GM23338 (cell line): ENCODE results near the gene TTLL9. TPM values are rescaled to one million over a fixed set of nuclear protein-coding genes. Genes with fewer than 3 reads are reported as not detected.

Experiments
- ATAC-seq: fragments of 200-7000 bp; cut with Tn5 transposase; 3 replicates; pipeline ENCODE4 v1.9.1; 2020
- DNase-seq: peaks from one replicate; pipeline ENCODE4 v3.0.0-alpha.2; 2015; ENCODE audit warnings: low spot score
- H2AFZ ChIP-seq: fragments of 200-600 bp; sonication (generic); 2 replicates; pipeline ENCODE4 v1.8.0; 2016; ENCODE audit warnings: antibody characterized with exemption, mild to moderate bottlenecking, moderate library complexity
- H3F3A ChIP-seq: fragments of 200-600 bp; sonication (generic); replicated peaks from 2 replicates; pipeline ENCODE4 v1.8.0; 2017; ENCODE audit warnings: antibody characterized with exemption, mixed run types, low read depth
- H3K27ac ChIP-seq: fragments of 200-600 bp; sonication (generic); 2 replicates; pipeline ENCODE4 v1.6.1; 2016; ENCODE audit warnings: low read depth
- H3K27me3 ChIP-seq: fragments of 200-600 bp; sonication (generic); 2 replicates; pipeline ENCODE4 v1.8.0; 2016; ENCODE audit warnings: mild to moderate bottlenecking, mixed run types, moderate library complexity; ENCODE audit not compliant: insufficient read depth
- H3K36me3 ChIP-seq: fragments of 200-600 bp; sonication (generic); 2 replicates; pipeline ENCODE4 v1.8.0; 2016; ENCODE audit warnings: mild to moderate bottlenecking; ENCODE audit not compliant: insufficient read depth
- H3K4me1 ChIP-seq: fragments of 200-600 bp; sonication (generic); 2 replicates; pipeline ENCODE4 v1.8.0; 2016; ENCODE audit warnings: mild to moderate bottlenecking, moderate library complexity; ENCODE audit not compliant: insufficient read depth
- H3K4me2 ChIP-seq: fragments of 200-600 bp; sonication (generic); 2 replicates; pipeline ENCODE4 v1.7.1; 2017; ENCODE audit warnings: mixed run types
- H3K4me3 ChIP-seq: fragments of 200-600 bp; sonication (generic); 2 replicates; pipeline ENCODE4 v1.6.1; 2016; ENCODE audit warnings: mixed run types
- H3K79me2 ChIP-seq: fragments of 200-600 bp; sonication (generic); replicated peaks from 2 replicates; pipeline ENCODE4 v1.8.0; 2017; ENCODE audit warnings: mild to moderate bottlenecking; ENCODE audit not compliant: insufficient read depth
- H3K9me2 ChIP-seq: fragments of 200-600 bp; sonication (generic); 2 replicates; pipeline ENCODE4 v1.8.0; 2017; ENCODE audit not compliant: insufficient read depth
- H4K20me1 ChIP-seq: fragments of 200-600 bp; sonication (generic); replicated peaks from 2 replicates; pipeline ENCODE4 v1.8.0; 2017; ENCODE audit warnings: mild to moderate bottlenecking; ENCODE audit not compliant: insufficient read depth
- H3K27ac Mint-ChIP-seq: 2 replicates; pipeline ENCODE4 v1.8.0; 2020; ENCODE audit warnings: inconsistent platforms, mild to moderate bottlenecking, moderate library complexity, mixed read lengths
- H3K27me3 Mint-ChIP-seq: 3 replicates; pipeline ENCODE4 v1.8.0; 2022; ENCODE audit warnings: low read depth, mild to moderate bottlenecking, moderate library complexity, mixed read lengths, inconsistent platforms; ENCODE audit not compliant: insufficient read depth, poor library complexity
- H3K36me3 Mint-ChIP-seq: 3 replicates; pipeline ENCODE4 v1.8.0; 2021; ENCODE audit warnings: low read depth, mild to moderate bottlenecking, inconsistent platforms, moderate library complexity, mixed read lengths
- H3K4me1 Mint-ChIP-seq: 3 replicates; pipeline ENCODE4 v1.8.0; 2020; ENCODE audit warnings: mild to moderate bottlenecking, inconsistent platforms, mixed read lengths
- H3K4me3 Mint-ChIP-seq: 3 replicates; pipeline ENCODE4 v1.8.0; 2021; ENCODE audit warnings: moderate library complexity, mild to moderate bottlenecking, inconsistent platforms, mixed read lengths
- H3K9me3 Mint-ChIP-seq: 3 replicates; pipeline ENCODE4 v1.8.0; 2020; ENCODE audit warnings: moderate library complexity, mild to moderate bottlenecking, inconsistent platforms, mixed read lengths
- CREB1 ChIP-seq: fragments of 250-450 bp; sonication (Bioruptor Pico); IDR thresholded peaks from 2 replicates; pipeline ENCODE4 v1.5.0; 2020; ENCODE audit warnings: low read depth, mild to moderate bottlenecking, moderate library complexity
- EZH2 ChIP-seq: fragments of 200-600 bp; sonication (generic); IDR thresholded peaks from one replicate; pipeline ENCODE4 v1.8.0; 2017; ENCODE audit warnings: antibody characterized with exemption, mild to moderate bottlenecking, low read depth; ENCODE audit not compliant: unreplicated experiment
- EZH2phosphoT487 ChIP-seq: fragments of 200-600 bp; sonication (generic); IDR thresholded peaks from one replicate; pipeline ENCODE4 v1.8.1; 2018; ENCODE audit warnings: antibody characterized with exemption; ENCODE audit not compliant: unreplicated experiment
- NANOG ChIP-seq: IDR thresholded peaks from 2 replicates; pipeline ENCODE4 v1.6.1; 2016; ENCODE audit warnings: antibody characterized with exemption, borderline replicate concordance
- POLR2AphosphoS5 ChIP-seq: IDR thresholded peaks from 2 replicates; pipeline ENCODE4 v1.6.1; 2016; ENCODE audit warnings: antibody characterized with exemption, low read depth
- STAT1 ChIP-seq: IDR thresholded peaks from one replicate; pipeline ENCODE4 v1.6.1; 2016; ENCODE audit warnings: antibody characterized with exemption; ENCODE audit not compliant: unreplicated experiment
- ZNF114 ChIP-seq: fragments of 250-450 bp; sonication (Bioruptor Pico); IDR thresholded peaks from 2 replicates; pipeline ENCODE4 v1.5.0; 2020; ENCODE audit warnings: mild to moderate bottlenecking, moderate library complexity
- ZNF331 ChIP-seq: fragments of 250-450 bp; sonication (Bioruptor Pico); IDR thresholded peaks from 2 replicates; pipeline ENCODE4 v1.5.0; 2020; ENCODE audit warnings: low read depth, mild to moderate bottlenecking, moderate library complexity
- ZNF462 ChIP-seq: fragments of 250-450 bp; sonication (Bioruptor Pico); IDR thresholded peaks from 2 replicates; pipeline ENCODE4 v1.5.0; 2020; ENCODE audit warnings: mild to moderate bottlenecking, moderate library complexity
- polyA plus RNA-seq: library from polyadenylated mRNA; unstranded; fragments of >200 nt; fragmentation: Nextera tagmentation; extraction: Ambion mirVana; gene quantifications from 2 replicates; pipeline ENCODE4 v1.2.1, GENCODE V29; 2016
- total RNA-seq: library from RNA; depleted of rRNA; stranded (reverse); fragments of >200 nt; shearing (Covaris generic); gene quantifications from 2 replicates; pipeline ENCODE4 v1.2.3, GENCODE V29; 2014
- TF ChIP-seq, protein P1 (sequence below): IDR thresholded peaks from one replicate; pipeline ENCODE4 v1.6.1; 2018; ENCODE audit warnings: antibody characterized with exemption; ENCODE audit not compliant: unreplicated experiment
- TF ChIP-seq, protein P2 (sequence below), 2 experiments: fragments of 200-600 bp in 1 of 2; sonication (generic) in 1 of 2; conservative IDR thresholded peaks; 2 replicates each; pipeline versions ENCODE4 v1.5.1 to v1.6.1; 2016 to 2017; ENCODE audit warnings: antibody characterized with exemption in 2 of 2, low read depth in 2 of 2, mild to moderate bottlenecking in 2 of 2, moderate library complexity in 1 of 2

TTLL9 gene
- total and polyA plus RNA-seq, 2 experiments from 2014 or later, result not detected

DNA sequence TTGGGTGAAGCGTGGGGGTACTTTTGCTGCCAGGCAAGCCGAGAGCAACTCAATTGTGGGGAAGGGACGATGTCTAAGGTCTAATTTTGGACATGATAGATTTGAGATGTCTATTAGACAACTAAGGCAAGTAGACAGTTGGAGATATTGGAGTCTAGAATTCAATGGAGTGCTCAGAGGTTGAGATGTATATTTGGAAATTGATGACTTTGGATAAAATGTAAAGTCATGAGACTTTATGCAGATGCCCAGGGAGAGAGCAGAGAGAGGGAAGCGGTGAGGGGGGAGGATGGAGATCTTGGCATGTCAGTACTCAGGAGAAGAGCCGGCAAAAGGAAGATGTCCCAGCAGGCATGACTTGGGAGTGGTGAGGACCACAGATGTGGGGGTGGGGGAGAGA, 44.4 kb upstream of the TTLL9 start:
- Histone ChIP-seq H3K4me3 (no peak overlapping the region), H3K9me2 (no peaks in the 10 kb centered on the region), H4K20me1 (no peaks in the 10 kb centered on the region), H2AFZ (no peak overlapping the region), H3K27me3 (no peaks in the 10 kb centered on the region), H3K4me1 (peaks cover 4% of the 10 kb centered on the region), H3K27ac (no peak overlapping the region), H3K79me2 (no peaks in the 10 kb centered on the region), H3F3A (0 out of 2 replicates have a peak, but pooled peaks cover 9% of the 10 kb centered on the region), H3K36me3 (no peaks in the 10 kb centered on the region), H3K4me2 (no peak overlapping the region)
- H3K27ac Mint-ChIP-seq, result no peak overlapping the region
- H3K27me3 Mint-ChIP-seq, result peaks cover 7% of the 10 kb centered on the region
- no peaks in the 10 kb centered on the region for H3K36me3 Mint-ChIP-seq
- no peak overlapping the region for H3K4me3 Mint-ChIP-seq
- no peak for TF ChIP-seq EZH2
- no peak for TF ChIP-seq ZNF331
- no peak for TF ChIP-seq POLR2AphosphoS5
- no peak for TF ChIP-seq CREB1 (CRISPR knock-in tag)
- no peak for TF ChIP-seq ZNF114
- TF ChIP-seq, protein P1, sequence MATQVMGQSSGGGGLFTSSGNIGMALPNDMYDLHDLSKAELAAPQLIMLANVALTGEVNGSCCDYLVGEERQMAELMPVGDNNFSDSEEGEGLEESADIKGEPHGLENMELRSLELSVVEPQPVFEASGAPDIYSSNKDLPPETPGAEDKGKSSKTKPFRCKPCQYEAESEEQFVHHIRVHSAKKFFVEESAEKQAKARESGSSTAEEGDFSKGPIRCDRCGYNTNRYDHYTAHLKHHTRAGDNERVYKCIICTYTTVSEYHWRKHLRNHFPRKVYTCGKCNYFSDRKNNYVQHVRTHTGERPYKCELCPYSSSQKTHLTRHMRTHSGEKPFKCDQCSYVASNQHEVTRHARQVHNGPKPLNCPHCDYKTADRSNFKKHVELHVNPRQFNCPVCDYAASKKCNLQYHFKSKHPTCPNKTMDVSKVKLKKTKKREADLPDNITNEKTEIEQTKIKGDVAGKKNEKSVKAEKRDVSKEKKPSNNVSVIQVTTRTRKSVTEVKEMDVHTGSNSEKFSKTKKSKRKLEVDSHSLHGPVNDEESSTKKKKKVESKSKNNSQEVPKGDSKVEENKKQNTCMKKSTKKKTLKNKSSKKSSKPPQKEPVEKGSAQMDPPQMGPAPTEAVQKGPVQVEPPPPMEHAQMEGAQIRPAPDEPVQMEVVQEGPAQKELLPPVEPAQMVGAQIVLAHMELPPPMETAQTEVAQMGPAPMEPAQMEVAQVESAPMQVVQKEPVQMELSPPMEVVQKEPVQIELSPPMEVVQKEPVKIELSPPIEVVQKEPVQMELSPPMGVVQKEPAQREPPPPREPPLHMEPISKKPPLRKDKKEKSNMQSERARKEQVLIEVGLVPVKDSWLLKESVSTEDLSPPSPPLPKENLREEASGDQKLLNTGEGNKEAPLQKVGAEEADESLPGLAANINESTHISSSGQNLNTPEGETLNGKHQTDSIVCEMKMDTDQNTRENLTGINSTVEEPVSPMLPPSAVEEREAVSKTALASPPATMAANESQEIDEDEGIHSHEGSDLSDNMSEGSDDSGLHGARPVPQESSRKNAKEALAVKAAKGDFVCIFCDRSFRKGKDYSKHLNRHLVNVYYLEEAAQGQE, result no peak
- no peak for TF ChIP-seq ZNF462 (CRISPR knock-in tag)
- TF ChIP-seq NANOG, result no peak
- TF ChIP-seq EZH2phosphoT487, result no peak
- no peak for TF ChIP-seq STAT1
- TF ChIP-seq, protein P2, sequence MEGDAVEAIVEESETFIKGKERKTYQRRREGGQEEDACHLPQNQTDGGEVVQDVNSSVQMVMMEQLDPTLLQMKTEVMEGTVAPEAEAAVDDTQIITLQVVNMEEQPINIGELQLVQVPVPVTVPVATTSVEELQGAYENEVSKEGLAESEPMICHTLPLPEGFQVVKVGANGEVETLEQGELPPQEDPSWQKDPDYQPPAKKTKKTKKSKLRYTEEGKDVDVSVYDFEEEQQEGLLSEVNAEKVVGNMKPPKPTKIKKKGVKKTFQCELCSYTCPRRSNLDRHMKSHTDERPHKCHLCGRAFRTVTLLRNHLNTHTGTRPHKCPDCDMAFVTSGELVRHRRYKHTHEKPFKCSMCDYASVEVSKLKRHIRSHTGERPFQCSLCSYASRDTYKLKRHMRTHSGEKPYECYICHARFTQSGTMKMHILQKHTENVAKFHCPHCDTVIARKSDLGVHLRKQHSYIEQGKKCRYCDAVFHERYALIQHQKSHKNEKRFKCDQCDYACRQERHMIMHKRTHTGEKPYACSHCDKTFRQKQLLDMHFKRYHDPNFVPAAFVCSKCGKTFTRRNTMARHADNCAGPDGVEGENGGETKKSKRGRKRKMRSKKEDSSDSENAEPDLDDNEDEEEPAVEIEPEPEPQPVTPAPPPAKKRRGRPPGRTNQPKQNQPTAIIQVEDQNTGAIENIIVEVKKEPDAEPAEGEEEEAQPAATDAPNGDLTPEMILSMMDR (conservative IDR thresholded peaks at IDR 0.05; ENCODE audit: low read depth in 2 of 2), result no peak
- H3K9me3 Mint-ChIP-seq, result peaks cover under 1% of the 10 kb centered on the region; the same call in 2 of the 3 replicates
- no peak for DNase-seq
- no peak for ATAC-seq
- peaks cover 3% of the 10 kb centered on the region; the same call in 2 of the 3 replicates for H3K4me1 Mint-ChIP-seq
